ENCODE data around the gene ATG4B.

Gene ATG4B

DNA sequence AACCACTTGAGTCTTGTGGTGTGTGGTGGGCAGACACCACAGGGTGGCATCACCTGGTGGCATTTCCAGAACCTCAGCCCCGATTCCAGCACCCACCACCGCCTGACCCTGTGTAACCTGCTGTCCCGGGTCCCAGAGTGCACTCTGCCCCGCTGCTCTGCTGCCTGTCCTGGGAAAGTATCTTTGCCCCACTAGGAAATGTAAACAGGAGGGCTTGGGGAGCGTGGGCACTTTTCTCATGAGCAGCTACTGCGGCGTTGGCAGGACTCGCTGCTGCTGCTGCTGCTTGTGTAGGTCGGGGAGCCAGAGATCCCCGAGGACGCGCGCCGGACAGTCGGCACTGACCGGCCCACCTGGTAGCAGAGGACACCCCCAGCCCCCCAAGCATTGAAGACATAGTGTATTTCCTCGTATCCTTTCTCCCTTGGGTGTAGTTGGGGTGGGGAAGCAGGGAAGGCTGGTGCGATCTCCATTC lies 35.7 kb downstream of the ATG4B start:
- Histone ChIP-seq H2AK5ac (ENCODE audit: low read length) (no peak overlapping the region), H2BK15ac (replicated peaks; ENCODE audit: low read depth) (no peak overlapping the region), H4K5ac (ENCODE audit: low read length) (no peak overlapping the region), H3K56ac (ENCODE audit: low read length) (no peak overlapping the region), H3K79me2 (ENCODE audit: control insufficient read depth, insufficient read depth, low read length) (no peaks in the 10 kb centered on the region), H3K27ac (ENCODE audit: low read depth, low read length) (no peak overlapping the region), H3K4ac (ENCODE audit: low read depth, low read length) (no peak overlapping the region), H3K4me3 (ENCODE audit: low read length) (no peak overlapping the region), H3K9ac (ENCODE audit: low read length) (no peak overlapping the region), H2BK120ac (ENCODE audit: low read depth, low read length) (no peak overlapping the region), H3K36me3 (ENCODE audit: control insufficient read depth, insufficient read depth, low read length) (peaks cover 5% of the 10 kb centered on the region), H3K23ac (ENCODE audit: low read length) (no peak overlapping the region), H3K4me2 (ENCODE audit: low read length) (no peak overlapping the region), H3K18ac (ENCODE audit: low read length) (no peak overlapping the region), H3K79me1 (ENCODE audit: low read length) (no peaks in the 10 kb centered on the region), H3K27me3 (ENCODE audit: insufficient read depth, low read length, poor library complexity) (no peaks in the 10 kb centered on the region), H3K4me1 (ENCODE audit: control insufficient read depth, low read depth, low read length) (no peaks in the 10 kb centered on the region), H4K8ac (ENCODE audit: low read depth, low read length) (no peak overlapping the region), H2BK5ac (ENCODE audit: low read length) (no peak overlapping the region)
- WGBS (ENCODE audit: extremely low coverage, insufficient coverage, low lambda C conversion rate), result no CpG with 5 or more reads among the region's 18 CpGs
- no peak for DNase-seq

DNA sequence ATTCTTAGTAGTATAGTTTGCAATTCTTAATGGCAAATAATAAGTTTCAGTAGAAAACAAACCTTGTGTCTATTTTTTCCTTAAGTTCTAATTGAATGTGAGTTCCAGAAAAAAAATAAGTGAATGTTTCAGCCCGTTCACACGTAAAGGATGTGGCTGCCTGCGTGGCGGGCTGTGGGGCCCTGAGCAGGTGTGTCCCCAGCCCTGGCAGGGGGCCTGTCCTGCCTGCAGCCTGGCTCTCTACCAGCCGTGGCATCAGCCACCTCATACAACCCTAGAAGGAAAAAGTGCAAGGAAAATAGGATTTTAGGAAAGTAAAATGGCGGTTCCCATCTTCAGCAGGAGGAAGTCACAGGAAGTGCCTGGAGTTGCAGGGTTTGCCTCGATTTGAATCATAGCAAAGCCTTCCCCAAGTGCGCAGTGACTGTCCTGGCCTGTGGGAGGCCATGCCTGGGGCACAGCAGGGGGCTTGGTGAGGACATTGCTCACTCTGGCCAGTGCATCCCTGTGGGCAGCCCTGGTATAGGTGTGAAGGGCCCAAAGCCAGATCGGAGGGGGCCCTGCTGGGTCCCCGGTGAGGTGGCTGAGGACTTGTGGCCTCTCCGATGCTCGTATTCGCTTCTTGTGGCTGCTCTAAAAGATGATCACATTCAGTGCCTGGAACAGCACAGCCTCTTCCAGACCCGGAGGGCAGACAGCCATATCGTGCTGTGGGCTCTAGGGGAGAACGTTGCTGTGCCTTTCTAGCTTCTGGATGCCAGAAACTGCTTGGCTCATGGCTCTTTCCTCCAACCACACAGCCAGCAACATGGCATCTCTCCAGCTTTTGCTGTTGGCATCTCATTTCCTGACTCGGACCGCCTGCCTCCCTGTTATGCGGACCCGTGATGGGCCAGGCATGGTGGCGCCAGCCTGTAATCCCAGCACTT lies 36.6 kb downstream of the ATG4B start:
- Histone ChIP-seq H3K9ac (ENCODE audit: low read length) (no peak overlapping the region), H2BK5ac (ENCODE audit: low read length) (no peak overlapping the region), H3K79me2 (ENCODE audit: control insufficient read depth, insufficient read depth, low read length) (no peaks in the 10 kb centered on the region), H2AK5ac (ENCODE audit: low read length) (no peak overlapping the region), H2BK15ac (replicated peaks; ENCODE audit: low read depth) (no peak overlapping the region), H3K4me1 (ENCODE audit: control insufficient read depth, low read depth, low read length) (no peaks in the 10 kb centered on the region), H2BK120ac (ENCODE audit: low read depth, low read length) (no peak overlapping the region), H3K27ac (ENCODE audit: low read depth, low read length) (no peak overlapping the region), H3K4me3 (ENCODE audit: low read length) (no peak overlapping the region), H3K4me2 (ENCODE audit: low read length) (no peak overlapping the region), H3K18ac (ENCODE audit: low read length) (no peak overlapping the region), H4K5ac (ENCODE audit: low read length) (no peak overlapping the region), H3K23ac (ENCODE audit: low read length) (no peak overlapping the region), H3K27me3 (ENCODE audit: insufficient read depth, low read length, poor library complexity) (no peaks in the 10 kb centered on the region), H3K4ac (ENCODE audit: low read depth, low read length) (no peak overlapping the region), H4K8ac (ENCODE audit: low read depth, low read length) (no peak overlapping the region), H3K79me1 (ENCODE audit: low read length) (peaks cover under 1% of the 10 kb centered on the region), H3K56ac (ENCODE audit: low read length) (no peak overlapping the region), H3K36me3 (ENCODE audit: control insufficient read depth, insufficient read depth, low read length) (peaks cover 6% of the 10 kb centered on the region)
- no CpG with 5 or more reads among the region's 21 CpGs for WGBS (ENCODE audit: extremely low coverage, insufficient coverage, low lambda C conversion rate)
- peak; percentile 65 for DNase-seq

DNA sequence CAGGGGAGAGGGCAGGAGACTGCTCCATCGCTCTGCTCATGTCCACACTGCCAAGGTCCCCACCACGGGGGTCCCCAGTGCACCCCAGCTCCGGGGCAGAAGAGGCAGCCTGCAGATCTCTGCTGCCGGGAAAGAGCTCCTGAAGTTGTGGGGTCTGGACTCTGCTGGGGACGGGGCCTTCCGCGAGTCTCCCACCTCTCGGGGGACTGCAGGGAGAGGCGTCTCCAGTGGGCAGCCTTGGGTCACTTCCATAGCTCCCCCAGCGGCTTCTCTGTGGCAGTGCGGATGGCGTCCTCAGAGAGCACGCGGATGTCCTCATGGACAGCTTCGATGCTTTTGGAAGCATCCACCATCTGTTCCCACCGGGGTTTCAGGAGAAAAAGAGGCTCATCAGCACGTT lies 38.4 kb downstream of the ATG4B start:
- Histone ChIP-seq H3K27ac (ENCODE audit: low read depth, low read length) (no peak overlapping the region), H3K4me2 (ENCODE audit: low read length) (no peak overlapping the region), H3K79me2 (ENCODE audit: control insufficient read depth, insufficient read depth, low read length) (peaks cover 2% of the 10 kb centered on the region), H4K8ac (ENCODE audit: low read depth, low read length) (no peak overlapping the region), H3K27me3 (ENCODE audit: insufficient read depth, low read length, poor library complexity) (no peaks in the 10 kb centered on the region), H2BK5ac (ENCODE audit: low read length) (no peak overlapping the region), H3K4me3 (ENCODE audit: low read length) (no peak overlapping the region), H3K4me1 (ENCODE audit: control insufficient read depth, low read depth, low read length) (no peaks in the 10 kb centered on the region), H3K79me1 (ENCODE audit: low read length) (peaks cover 1% of the 10 kb centered on the region), H4K5ac (ENCODE audit: low read length) (no peak overlapping the region), H3K9ac (ENCODE audit: low read length) (no peak overlapping the region), H3K36me3 (ENCODE audit: control insufficient read depth, insufficient read depth, low read length) (peaks cover 12% of the 10 kb centered on the region), H3K56ac (ENCODE audit: low read length) (no peak overlapping the region), H2BK120ac (ENCODE audit: low read depth, low read length) (no peak overlapping the region), H2AK5ac (ENCODE audit: low read length) (no peak overlapping the region), H3K18ac (ENCODE audit: low read length) (no peak overlapping the region), H3K4ac (ENCODE audit: low read depth, low read length) (no peak overlapping the region), H3K23ac (ENCODE audit: low read length) (no peak overlapping the region), H2BK15ac (replicated peaks; ENCODE audit: low read depth) (no peak overlapping the region)
- no peak for DNase-seq
- no CpG with 5 or more reads among the region's 17 CpGs for WGBS (ENCODE audit: extremely low coverage, insufficient coverage, low lambda C conversion rate)

DNA sequence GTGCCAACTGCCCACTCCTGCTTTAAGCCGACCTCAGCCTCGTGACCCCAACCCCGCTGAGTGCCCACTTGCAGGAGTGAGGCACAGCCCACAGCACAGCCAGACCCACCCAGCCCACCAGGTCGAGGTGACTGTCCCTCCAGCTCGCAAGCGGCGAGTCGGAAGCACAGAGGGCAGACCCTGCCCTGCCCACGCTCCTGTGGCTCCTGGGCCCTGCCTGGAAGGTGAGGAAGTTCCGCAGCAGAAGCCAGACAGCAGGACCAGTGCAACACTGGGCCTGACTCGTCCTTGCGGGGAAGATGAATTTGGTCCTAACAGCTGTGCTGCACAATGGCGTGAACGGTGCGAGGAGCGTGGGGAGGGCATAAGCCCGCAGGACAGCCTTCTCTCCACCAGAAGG lies 39.2 kb downstream of the ATG4B start:
- no peak overlapping the region for H4K8ac ChIP-seq (ENCODE audit: low read depth, low read length)
- DNase-seq, result no peak
- no peaks in the 10 kb centered on the region for H3K4me1 ChIP-seq (ENCODE audit: control insufficient read depth, low read depth, low read length)
- H3K56ac ChIP-seq (ENCODE audit: low read length), result no peak overlapping the region
- WGBS (ENCODE audit: extremely low coverage, insufficient coverage, low lambda C conversion rate), result no CpG with 5 or more reads among the region's 17 CpGs
- no peaks in the 10 kb centered on the region for H3K27me3 ChIP-seq (ENCODE audit: insufficient read depth, low read length, poor library complexity)
- no peak overlapping the region for H3K18ac ChIP-seq (ENCODE audit: low read length)
- H2BK15ac ChIP-seq (replicated peaks; ENCODE audit: low read depth), result no peak overlapping the region
- no peak overlapping the region for H2BK5ac ChIP-seq (ENCODE audit: low read length)
- no peak overlapping the region for H3K4me2 ChIP-seq (ENCODE audit: low read length)
- no peak overlapping the region for H3K9ac ChIP-seq (ENCODE audit: low read length)
- H3K79me1 ChIP-seq (ENCODE audit: low read length), result peaks cover 1% of the 10 kb centered on the region
- H3K79me2 ChIP-seq (ENCODE audit: control insufficient read depth, insufficient read depth, low read length), result peaks cover 3% of the 10 kb centered on the region
- H3K4ac ChIP-seq (ENCODE audit: low read depth, low read length), result no peak overlapping the region
- H3K36me3 ChIP-seq (ENCODE audit: control insufficient read depth, insufficient read depth, low read length), result peaks cover 13% of the 10 kb centered on the region
- no peak overlapping the region for H2BK120ac ChIP-seq (ENCODE audit: low read depth, low read length)
- H3K4me3 ChIP-seq (ENCODE audit: low read length), result no peak overlapping the region
- H3K23ac ChIP-seq (ENCODE audit: low read length), result no peak overlapping the region
- no peak overlapping the region for H4K5ac ChIP-seq (ENCODE audit: low read length)
- no peak overlapping the region for H3K27ac ChIP-seq (ENCODE audit: low read depth, low read length)
- no peak overlapping the region for H2AK5ac ChIP-seq (ENCODE audit: low read length)

DNA sequence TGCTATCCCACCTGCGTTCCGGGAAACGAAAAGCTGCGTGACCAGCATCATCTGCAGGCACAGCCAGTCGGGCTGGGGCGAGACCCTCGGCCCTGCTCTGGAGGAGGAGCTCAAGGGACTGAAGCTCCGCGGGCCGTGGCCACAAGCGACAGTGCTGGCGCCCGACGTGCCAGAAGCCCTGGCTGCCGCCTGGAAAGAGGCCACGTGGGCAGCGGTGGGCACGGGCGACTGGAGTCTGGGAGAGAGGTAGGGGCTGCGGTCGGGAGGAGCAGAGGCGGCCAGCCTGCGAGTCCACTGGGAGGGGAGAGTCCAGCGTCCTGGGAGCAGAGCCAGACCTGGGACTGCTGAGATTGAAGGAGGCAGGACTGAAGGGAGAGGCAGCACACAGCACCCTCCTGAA lies 39.9 kb downstream of the ATG4B start:
- H2AK5ac ChIP-seq (ENCODE audit: low read length), result no peak overlapping the region
- no peak overlapping the region for H2BK15ac ChIP-seq (replicated peaks; ENCODE audit: low read depth)
- no CpG with 5 or more reads among the region's 24 CpGs for WGBS (ENCODE audit: extremely low coverage, insufficient coverage, low lambda C conversion rate)
- H3K36me3 ChIP-seq (ENCODE audit: control insufficient read depth, insufficient read depth, low read length), result peaks cover 13% of the 10 kb centered on the region
- no peak overlapping the region for H2BK120ac ChIP-seq (ENCODE audit: low read depth, low read length)
- H3K23ac ChIP-seq (ENCODE audit: low read length), result no peak overlapping the region
- peaks cover 3% of the 10 kb centered on the region for H3K79me2 ChIP-seq (ENCODE audit: control insufficient read depth, insufficient read depth, low read length)
- peaks cover 1% of the 10 kb centered on the region for H3K79me1 ChIP-seq (ENCODE audit: low read length)
- no peaks in the 10 kb centered on the region for H3K27me3 ChIP-seq (ENCODE audit: insufficient read depth, low read length, poor library complexity)
- H3K4me2 ChIP-seq (ENCODE audit: low read length), result no peak overlapping the region
- H3K4ac ChIP-seq (ENCODE audit: low read depth, low read length), result no peak overlapping the region
- H3K56ac ChIP-seq (ENCODE audit: low read length), result no peak overlapping the region
- no peak overlapping the region for H3K4me3 ChIP-seq (ENCODE audit: low read length)
- H3K4me1 ChIP-seq (ENCODE audit: control insufficient read depth, low read depth, low read length), result no peaks in the 10 kb centered on the region
- no peak for DNase-seq
- H3K27ac ChIP-seq (ENCODE audit: low read depth, low read length), result no peak overlapping the region
- H3K18ac ChIP-seq (ENCODE audit: low read length), result no peak overlapping the region
- no peak overlapping the region for H4K5ac ChIP-seq (ENCODE audit: low read length)
- H4K8ac ChIP-seq (ENCODE audit: low read depth, low read length), result no peak overlapping the region
- H2BK5ac ChIP-seq (ENCODE audit: low read length), result no peak overlapping the region
- no peak overlapping the region for H3K9ac ChIP-seq (ENCODE audit: low read length)

All from mesendoderm (in vitro differentiated cells).